DMS 273 treated with DMSO at 0.1 percent for 48 hours (cell line): ENCODE measurements around the gene UTP20.

Experiments
- DNase-seq: peaks from one replicate; lab custom pipeline; 2025; lab: John Stamatoyannopoulos, UW

Gene UTP20

DNA sequence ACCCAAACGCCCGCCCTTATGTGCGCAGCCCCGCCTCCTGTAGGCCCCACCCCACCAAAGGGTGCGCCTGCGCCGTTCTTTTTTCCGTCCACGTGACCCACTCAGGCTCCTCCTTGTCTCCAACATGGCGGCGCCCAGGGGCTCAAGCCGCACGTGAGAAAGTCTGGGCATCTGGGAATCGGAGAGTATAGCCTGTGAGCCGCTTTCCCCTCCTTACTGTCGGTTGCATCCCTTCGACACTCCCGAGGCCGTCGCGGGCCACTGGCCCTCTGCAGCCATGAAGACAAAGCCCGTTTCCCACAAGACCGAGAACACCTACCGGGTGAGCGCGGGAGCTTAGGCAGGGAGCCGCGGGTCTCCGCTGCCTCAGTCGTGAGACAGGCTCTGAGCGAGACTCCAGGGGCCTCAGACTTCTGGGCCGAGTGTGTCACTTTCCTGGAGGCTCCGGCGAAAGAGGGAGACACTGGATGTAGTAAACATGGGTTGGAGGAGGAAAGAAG lies at the start of gene UTP20:
UTP20 (plus strand) TSS at position 100 of the 500 bp plus-strand sequence; CDS start at position 278, 178 bp downstream.
- DNase-seq, result peak; percentile 70

DNA sequence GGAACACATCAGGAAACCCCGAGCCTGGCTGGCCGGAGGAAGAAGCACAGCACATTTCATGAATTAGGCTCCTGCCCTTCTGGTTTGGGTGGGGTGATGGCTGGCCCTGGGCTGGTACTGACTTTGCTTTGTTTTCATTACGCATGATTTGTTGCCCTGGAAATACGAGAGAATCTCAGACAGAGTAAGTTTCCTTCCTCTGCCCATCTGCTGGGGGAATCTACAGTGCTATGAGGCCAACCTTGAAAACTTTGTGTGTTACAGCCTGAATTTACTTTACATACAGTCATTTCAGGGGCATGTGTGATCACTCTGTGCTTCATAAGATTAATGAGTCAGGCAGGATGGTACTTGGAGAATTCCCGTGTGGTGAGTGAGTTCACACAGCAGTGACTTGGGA lies 49.4 kb upstream of the UTP20 start:
- no peak for DNase-seq

DNA sequence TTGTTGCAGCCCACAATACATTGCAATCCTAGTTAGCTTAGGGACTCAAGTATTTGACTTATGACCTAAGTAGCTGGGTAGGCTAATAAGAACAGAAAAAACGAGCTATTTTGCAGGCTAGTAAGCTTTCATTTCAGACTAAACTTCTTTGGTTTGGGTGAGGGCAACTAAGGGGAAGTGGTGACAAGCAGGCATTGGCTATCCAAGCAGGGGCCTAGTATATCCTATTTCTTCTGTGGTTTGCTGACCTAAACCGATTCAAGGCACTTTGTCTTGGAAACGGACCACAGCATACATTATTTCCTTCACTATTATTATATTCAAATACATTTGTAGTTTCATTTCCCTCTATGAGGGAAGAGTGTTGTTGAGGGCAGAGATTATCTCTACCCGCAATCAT lies 48.3 kb upstream of the UTP20 start:
- DNase-seq, result no peak

GRCh38 chr12:101235686-101236085 lies 44.2 kb upstream of the UTP20 start:
- no peak for DNase-seq

GRCh38 chr12:101238306-101238705 lies 41.6 kb upstream of the UTP20 start:
- peak; percentile 93 for DNase-seq

DNA sequence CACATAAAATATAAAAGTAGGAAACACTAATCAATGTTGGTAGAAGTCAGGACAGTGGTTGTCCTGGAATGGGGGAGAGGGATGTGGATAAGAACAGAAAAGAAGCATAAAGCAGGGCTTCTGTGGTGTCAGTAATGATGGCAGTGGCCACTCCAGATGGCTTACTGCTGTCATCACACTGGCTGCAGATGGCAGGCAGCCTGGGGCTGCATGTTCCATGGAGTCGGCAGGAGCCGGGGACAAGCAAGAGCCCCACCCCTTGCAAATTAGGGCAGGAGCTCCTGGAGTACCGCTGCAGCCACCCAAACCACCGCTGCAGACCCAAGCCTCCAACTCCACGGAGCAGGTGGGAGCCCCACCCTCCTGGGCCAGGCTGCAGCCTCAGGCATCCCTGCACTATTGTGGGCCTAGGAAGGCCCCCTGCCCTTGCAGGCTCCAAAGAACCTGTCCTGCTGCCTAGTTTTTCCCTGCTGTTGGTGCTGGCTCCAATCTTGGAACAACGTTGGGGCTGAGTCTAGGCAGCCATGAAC lies 41.0 kb upstream of the UTP20 start:
- peak; percentile 43 for DNase-seq

- DNase-seq, result no peak
Observed at GRCh38 chr12:101243074-101243473, 36.8 kb upstream of the UTP20 start.

GRCh38 chr12:101243616-101244015 lies 36.3 kb upstream of the UTP20 start:
- no peak for DNase-seq

DNA sequence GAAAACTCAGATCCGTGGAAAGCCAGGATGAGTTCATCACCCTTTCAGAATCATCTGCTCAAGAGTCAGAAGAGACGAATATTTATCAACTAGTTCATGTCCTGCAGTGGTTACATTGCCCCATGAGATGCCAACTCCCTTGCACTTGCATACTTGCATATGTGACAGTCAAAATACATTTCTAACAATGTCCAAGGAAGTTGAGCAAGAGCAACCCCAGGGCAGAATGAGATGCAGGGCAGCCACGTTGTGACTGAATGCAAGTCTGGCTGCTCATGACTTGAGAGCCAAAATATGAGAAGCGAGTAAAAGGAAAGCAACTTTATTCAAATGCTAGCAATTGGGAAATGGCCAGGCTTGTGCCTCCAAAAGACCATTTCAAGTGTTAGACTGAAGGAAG lies 23.6 kb upstream of the UTP20 start:
- no peak for DNase-seq

DNA sequence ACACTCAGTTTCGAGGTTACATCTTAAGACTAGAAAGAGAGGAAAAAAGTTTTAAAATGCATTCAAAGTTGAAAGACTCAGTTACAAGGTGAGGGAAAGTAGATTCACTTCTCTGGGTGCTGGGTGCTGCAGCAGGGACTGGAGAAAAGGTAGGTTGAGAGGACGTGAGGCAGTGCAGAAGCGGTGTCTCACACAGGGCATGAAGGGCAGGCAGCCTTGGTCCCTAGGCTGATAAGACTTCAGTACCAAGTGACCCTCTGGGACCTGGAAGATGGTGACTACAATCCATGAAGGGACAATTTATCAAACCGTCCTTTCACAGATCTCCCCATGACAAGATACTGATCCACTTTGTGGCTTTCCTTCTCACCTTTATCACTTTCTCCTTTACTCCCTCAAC lies 22.5 kb upstream of the UTP20 start:
- DNase-seq, result no peak

- no peak for DNase-seq
Observed at GRCh38 chr12:101267111-101267510, 12.8 kb upstream of the UTP20 start.

DNA sequence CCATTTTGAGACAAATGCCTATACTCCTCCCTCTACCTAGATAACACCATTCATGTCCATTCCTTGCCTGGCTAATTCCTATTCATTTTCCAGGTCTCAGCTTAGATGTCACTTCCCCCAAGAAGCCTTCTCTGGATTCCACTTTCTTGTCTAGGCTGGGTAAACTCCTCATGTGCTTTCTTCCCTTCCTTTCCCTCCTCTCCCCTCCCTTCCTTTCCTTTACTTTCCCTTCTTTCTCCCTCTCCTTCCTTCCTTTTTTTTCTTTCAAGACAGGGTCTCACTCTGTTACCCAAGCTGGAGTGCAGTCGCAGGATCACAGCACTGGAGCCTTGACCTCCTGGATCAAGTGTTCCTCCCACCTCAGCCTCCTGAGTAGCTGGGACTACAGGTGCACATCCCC lies 3.5 kb upstream of the UTP20 start:
- no peak for DNase-seq

- DNase-seq, result no peak
Observed at GRCh38 chr12:101277443-101277842, 2.5 kb upstream of the UTP20 start.

GRCh38 chr12:101287357-101287756 lies 7.5 kb downstream of the UTP20 start:
- DNase-seq, result no peak

DNA sequence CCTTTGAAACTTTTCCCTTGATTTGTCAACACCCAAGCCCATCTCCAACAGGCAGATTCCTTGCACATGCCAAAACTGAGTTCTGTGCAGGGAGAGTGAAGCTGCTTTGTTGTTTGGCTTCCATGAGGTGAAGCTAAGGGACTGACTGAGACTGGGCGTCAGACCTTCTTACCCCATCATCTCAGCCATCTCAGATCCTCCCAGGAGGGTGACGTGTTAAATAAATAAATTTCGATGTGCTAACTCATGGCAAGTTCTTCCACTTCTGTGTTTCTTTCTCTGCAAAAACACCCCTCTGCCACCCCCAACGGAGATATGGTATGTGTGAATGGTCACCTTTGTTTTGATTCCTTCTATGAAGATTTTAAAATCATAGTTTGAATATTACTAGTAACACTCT lies 17.8 kb downstream of the UTP20 start:
- DNase-seq, result no peak

GRCh38 chr12:101298426-101298825 lies 18.5 kb downstream of the UTP20 start:
- DNase-seq, result no peak

- no peak for DNase-seq
Observed at GRCh38 chr12:101299346-101299745, 19.4 kb downstream of the UTP20 start.

GRCh38 chr12:101299931-101300330 lies 20.0 kb downstream of the UTP20 start:
- DNase-seq, result no peak

DNA sequence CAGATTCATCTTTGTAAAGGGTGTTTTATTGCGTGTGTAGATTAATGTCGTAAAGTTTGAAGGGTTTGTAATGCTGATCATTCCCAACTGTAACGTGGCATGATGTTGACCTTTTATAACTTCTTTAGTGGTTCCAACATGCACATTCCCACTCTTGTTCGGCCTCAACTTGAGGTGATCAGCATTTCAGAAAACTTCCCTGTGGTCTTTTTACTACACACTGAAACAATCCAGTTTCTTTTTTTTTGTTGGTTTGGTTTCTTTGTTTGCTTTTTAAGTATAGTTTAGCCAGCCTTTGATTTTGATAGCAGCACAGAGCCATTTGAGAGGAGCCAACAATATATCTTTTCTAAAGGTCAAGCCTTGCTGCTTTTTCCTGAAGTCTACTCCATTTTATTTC lies 22.8 kb downstream of the UTP20 start:
- no peak for DNase-seq

DNA sequence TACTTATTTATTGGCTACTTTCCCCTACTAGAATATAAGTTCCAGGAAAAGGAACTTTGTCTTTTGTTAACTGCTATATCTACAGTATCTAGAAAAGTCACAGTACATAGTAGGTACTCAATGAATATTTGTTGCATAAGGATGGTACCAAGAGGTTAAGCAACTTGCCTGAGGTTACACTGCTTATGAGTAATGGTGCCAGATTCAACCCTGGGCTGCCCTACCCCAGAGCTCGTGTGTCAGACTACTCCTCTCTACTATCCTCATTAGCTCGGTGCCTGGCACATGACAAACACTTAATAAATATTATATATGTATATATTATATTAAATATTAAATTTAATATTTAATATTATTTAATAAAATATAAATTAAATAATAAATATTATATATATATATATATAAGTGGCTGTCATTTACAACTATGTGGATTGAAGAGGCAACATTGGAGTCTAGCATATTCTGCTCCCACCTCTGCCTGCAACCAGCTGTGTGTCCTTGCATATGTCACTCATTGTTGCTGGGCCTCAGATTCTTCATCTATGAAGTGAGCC lies 25.4 kb downstream of the UTP20 start:
- DNase-seq, result no peak

- DNase-seq, result no peak
Observed at GRCh38 chr12:101305794-101306193, 25.9 kb downstream of the UTP20 start.

- DNase-seq, result no peak
Observed at GRCh38 chr12:101322480-101322879, 42.6 kb downstream of the UTP20 start.

DNA sequence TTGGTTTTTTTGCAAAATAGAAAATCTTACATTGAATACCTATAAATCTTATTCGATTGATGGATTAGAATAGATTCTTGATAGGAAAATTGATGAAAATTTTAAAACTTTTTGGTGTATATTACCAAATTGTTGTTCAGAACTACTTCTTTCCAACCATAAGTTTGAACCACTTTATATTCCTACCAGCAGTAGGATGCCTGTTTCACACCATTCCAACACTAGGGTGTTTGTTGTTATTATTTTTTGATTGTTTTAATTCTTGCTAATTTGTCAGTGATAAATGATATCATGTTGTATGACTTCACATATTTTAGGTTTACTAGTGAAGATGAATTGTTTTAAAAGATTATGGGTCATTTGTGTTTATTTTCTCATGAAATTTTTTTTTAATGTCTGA lies 43.4 kb downstream of the UTP20 start:
- DNase-seq, result no peak

DNA sequence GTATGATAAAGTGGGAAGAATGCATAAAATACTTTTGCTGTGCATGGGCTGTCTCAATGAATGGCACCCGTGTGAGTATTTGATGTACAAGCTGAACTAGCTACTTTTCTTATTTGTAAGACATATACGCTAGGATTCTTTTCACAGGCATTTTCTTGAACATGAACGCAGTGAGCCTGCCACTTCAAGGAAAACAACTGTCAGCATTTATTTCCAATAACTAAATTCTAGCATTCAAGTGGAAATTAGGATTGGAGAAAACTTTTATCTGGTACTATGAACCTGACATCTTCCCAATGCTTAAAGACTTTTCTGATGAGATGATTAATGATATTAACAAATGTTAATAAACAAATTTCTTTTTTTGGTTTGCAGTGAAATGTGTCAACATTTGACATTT lies 45.7 kb downstream of the UTP20 start:
- no peak for DNase-seq
